GM12878 (cell line): Measurements from ENCODE around the gene CLDN6. TPM values are rescaled to one million over a fixed set of nuclear protein-coding genes. Genes with fewer than 3 reads are reported as not detected.

Experiments used
- FOS ChIP-seq: IDR thresholded peaks from 3 replicates; pipeline ENCODE4 v1.6.1; 2011; ENCODE audit warnings: borderline replicate concordance; ENCODE audit not compliant: insufficient read length; ENCODE audit errors: extremely low read depth
- FOXK2 ChIP-seq: fragments of 450-650 bp; IDR thresholded peaks from 2 replicates; pipeline ENCODE4 v1.6.1; 2017; ENCODE audit warnings: mild to moderate bottlenecking, moderate library complexity
- KDM1A ChIP-seq: fragments of 200-600 bp; sonication (generic); IDR thresholded peaks from 2 replicates; pipeline ENCODE4 v1.6.1; 2016; ENCODE audit warnings: borderline replicate concordance
- NR2C1 ChIP-seq: fragments of 450-650 bp; IDR thresholded peaks from 2 replicates; pipeline ENCODE4 v1.6.1; 2017; ENCODE audit warnings: antibody characterized with exemption, mild to moderate bottlenecking, moderate library complexity
- PBX3 ChIP-seq: IDR thresholded peaks from 2 replicates; pipeline ENCODE4 v1.6.1; 2011; ENCODE audit warnings: mild to moderate bottlenecking, low read depth, low read length, moderate library complexity; ENCODE audit not compliant: insufficient replicate concordance
- RAD51 ChIP-seq: fragments of 450-650 bp; IDR thresholded peaks from 2 replicates; pipeline ENCODE4 v1.6.1; 2016; ENCODE audit warnings: moderate library complexity, mild to moderate bottlenecking, inconsistent platforms
- RB1 ChIP-seq: fragments of 450-650 bp; formaldehyde crosslinking; IDR thresholded peaks from 2 replicates; pipeline ENCODE4 v1.6.1; 2017; ENCODE audit warnings: mild to moderate bottlenecking, borderline replicate concordance
- ZNF384 ChIP-seq: IDR thresholded peaks from 2 replicates; pipeline ENCODE4 v1.6.1; 2012; ENCODE audit warnings: low read depth, mild to moderate bottlenecking, low read length, improper control_type of control experiment, borderline replicate concordance
- polyA plus RNA-seq, 11 experiments: library from polyadenylated mRNA; depleted of rRNA in 4 of 11; unstranded in 6 of 11; stranded (reverse) in 5 of 11; fragments of >200 nt; fragmentation: Nextera tagmentation in 4 of 11; fragmentation: Illumina TruSeq in 1 of 11; extraction: Ambion mirVana in 4 of 11; extraction: Trizol in 1 of 11; gene quantifications; 1 replicate in 1 of 11; 2 replicates in 10 of 11; pipeline versions ENCODE4 v1.2.1 to v1.2.3, GENCODE V29; 2011 to 2016; ENCODE audit warnings: inconsistent platforms in 2 of 11, missing spikeins in 2 of 11, low read depth in 1 of 11
- total RNA-seq, 4 experiments: library from RNA; depleted of rRNA in 3 of 4; stranded (reverse); fragments of >200 nt in 3 of 4; fragmentation: Illumina TruSeq in 1 of 4; extraction: Trizol in 1 of 4; gene quantifications; 2 replicates each; pipeline versions ENCODE4 v1.2.1 to v1.2.3, GENCODE V29; 2013 to 2021
- TF ChIP-seq, protein P1 (sequence below): IDR thresholded peaks from 2 replicates; pipeline ENCODE4 v1.6.1; 2012; ENCODE audit warnings: improper control_type of control experiment, low read depth, low read length; ENCODE audit not compliant: insufficient replicate concordance
- TF ChIP-seq, protein P2 (sequence below): fragments of 450-650 bp; conservative IDR thresholded peaks from 2 replicates; pipeline ENCODE4 v1.6.1; 2017; ENCODE audit warnings: mild to moderate bottlenecking, moderate library complexity
- TF ChIP-seq, protein P3 (sequence below): IDR thresholded peaks from 2 replicates; pipeline ENCODE4 v1.6.1; 2012; ENCODE audit warnings: low read depth, low read length, improper control_type of control experiment

The CLDN6 gene
- total and polyA plus RNA-seq, 10 of the 15 experiments (the other 5 are each of a cell fraction or from before 2014, with no cell fraction given): 0.15 to 0.26 (median 0.23) TPM; not detected in 7

DNA sequence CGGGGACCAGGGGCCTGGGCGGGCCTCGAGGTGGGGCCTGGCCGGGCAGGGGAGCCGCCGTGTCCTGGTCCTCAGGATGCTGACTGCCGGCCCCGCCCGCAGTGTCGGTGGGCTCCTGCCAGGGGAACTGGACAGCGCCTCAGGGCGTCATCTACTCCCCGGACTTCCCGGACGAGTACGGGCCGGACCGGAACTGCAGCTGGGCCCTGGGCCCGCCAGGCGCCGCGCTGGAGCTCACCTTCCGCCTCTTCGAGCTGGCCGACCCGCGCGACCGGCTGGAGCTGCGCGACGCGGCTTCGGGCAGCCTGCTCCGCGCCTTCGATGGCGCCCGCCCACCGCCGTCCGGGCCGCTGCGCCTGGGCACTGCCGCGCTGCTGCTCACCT is 51.2 kb downstream of the CLDN6 start (continued):
- TF ChIP-seq, protein P1, sequence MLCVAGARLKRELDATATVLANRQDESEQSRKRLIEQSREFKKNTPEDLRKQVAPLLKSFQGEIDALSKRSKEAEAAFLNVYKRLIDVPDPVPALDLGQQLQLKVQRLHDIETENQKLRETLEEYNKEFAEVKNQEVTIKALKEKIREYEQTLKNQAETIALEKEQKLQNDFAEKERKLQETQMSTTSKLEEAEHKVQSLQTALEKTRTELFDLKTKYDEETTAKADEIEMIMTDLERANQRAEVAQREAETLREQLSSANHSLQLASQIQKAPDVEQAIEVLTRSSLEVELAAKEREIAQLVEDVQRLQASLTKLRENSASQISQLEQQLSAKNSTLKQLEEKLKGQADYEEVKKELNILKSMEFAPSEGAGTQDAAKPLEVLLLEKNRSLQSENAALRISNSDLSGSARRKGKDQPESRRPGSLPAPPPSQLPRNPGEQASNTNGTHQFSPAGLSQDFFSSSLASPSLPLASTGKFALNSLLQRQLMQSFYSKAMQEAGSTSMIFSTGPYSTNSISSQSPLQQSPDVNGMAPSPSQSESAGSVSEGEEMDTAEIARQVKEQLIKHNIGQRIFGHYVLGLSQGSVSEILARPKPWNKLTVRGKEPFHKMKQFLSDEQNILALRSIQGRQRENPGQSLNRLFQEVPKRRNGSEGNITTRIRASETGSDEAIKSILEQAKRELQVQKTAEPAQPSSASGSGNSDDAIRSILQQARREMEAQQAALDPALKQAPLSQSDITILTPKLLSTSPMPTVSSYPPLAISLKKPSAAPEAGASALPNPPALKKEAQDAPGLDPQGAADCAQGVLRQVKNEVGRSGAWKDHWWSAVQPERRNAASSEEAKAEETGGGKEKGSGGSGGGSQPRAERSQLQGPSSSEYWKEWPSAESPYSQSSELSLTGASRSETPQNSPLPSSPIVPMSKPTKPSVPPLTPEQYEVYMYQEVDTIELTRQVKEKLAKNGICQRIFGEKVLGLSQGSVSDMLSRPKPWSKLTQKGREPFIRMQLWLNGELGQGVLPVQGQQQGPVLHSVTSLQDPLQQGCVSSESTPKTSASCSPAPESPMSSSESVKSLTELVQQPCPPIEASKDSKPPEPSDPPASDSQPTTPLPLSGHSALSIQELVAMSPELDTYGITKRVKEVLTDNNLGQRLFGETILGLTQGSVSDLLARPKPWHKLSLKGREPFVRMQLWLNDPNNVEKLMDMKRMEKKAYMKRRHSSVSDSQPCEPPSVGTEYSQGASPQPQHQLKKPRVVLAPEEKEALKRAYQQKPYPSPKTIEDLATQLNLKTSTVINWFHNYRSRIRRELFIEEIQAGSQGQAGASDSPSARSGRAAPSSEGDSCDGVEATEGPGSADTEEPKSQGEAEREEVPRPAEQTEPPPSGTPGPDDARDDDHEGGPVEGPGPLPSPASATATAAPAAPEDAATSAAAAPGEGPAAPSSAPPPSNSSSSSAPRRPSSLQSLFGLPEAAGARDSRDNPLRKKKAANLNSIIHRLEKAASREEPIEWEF: no peak
- TF ChIP-seq RB1: no peak
- TF ChIP-seq NR2C1: no peak
- TF ChIP-seq FOS: no peak
- TF ChIP-seq KDM1A: no peak
- TF ChIP-seq FOXK2: no peak
- TF ChIP-seq, protein P2, sequence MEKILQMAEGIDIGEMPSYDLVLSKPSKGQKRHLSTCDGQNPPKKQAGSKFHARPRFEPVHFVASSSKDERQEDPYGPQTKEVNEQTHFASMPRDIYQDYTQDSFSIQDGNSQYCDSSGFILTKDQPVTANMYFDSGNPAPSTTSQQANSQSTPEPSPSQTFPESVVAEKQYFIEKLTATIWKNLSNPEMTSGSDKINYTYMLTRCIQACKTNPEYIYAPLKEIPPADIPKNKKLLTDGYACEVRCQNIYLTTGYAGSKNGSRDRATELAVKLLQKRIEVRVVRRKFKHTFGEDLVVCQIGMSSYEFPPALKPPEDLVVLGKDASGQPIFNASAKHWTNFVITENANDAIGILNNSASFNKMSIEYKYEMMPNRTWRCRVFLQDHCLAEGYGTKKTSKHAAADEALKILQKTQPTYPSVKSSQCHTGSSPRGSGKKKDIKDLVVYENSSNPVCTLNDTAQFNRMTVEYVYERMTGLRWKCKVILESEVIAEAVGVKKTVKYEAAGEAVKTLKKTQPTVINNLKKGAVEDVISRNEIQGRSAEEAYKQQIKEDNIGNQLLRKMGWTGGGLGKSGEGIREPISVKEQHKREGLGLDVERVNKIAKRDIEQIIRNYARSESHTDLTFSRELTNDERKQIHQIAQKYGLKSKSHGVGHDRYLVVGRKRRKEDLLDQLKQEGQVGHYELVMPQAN: no peak
- TF ChIP-seq RAD51: no peak
- TF ChIP-seq, protein P3, sequence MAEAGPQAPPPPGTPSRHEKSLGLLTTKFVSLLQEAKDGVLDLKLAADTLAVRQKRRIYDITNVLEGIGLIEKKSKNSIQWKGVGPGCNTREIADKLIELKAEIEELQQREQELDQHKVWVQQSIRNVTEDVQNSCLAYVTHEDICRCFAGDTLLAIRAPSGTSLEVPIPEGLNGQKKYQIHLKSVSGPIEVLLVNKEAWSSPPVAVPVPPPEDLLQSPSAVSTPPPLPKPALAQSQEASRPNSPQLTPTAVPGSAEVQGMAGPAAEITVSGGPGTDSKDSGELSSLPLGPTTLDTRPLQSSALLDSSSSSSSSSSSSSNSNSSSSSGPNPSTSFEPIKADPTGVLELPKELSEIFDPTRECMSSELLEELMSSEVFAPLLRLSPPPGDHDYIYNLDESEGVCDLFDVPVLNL: no peak
- no peak for TF ChIP-seq ZNF384
- no peak for TF ChIP-seq PBX3
